Measurements from ENCODE around the gene DESI2. TPM values are rescaled to one million over a fixed set of nuclear protein-coding genes. Genes with fewer than 3 reads are reported as not detected.

Gene DESI2
- total RNA-seq, 1 experiment from 2014 or later, result 44.6 TPM

- TF ChIP-seq SIN3A (IDR thresholded peaks at IDR 0.05; ENCODE audit: low read depth), result no peak
These were observed 49.4 kb upstream of the DESI2 start (continued) for GRCh38 chr1:244603498-244603897.

GRCh38 chr1:244605835-244606370 is 47.0 kb upstream of the DESI2 start:
- intact Hi-C loops (cut with micrococcal nuclease), result loop anchor here (2.0 kb wide), 1 partner anchor 439 kb away; no protein-coding TSS in a partner anchor
- no peak overlapping the region for H3K4me3 ChIP-seq (replicated peaks in 1 of 2; ENCODE audit: low read depth in 1 of 2, low read length in 2 of 2)
- H3K9me3 ChIP-seq (ENCODE audit: control insufficient read depth in 1 of 2, insufficient read depth in 1 of 2, low read depth in 1 of 2, low read length in 2 of 2), result no peaks in the 10 kb centered on the region
- H3K4me2 ChIP-seq (ENCODE audit: low read length), result no peak overlapping the region
- POLR2A ChIA-PET, result no interaction called here
- ATAC-seq (no peak), DNase-seq (ENCODE audit: low read depth, low spot score) (no peak)
- RAD21 ChIA-PET (ENCODE audit: low non-redundant PET in 1 of 2, low total read pairs in 2 of 2, uncharacterized antibody in 2 of 2, unreplicated experiment in 2 of 2), result no interaction called here
- CTCF ChIA-PET, result interaction anchor here (0.8 to 4.0 kb wide), 3 partner anchors 191 to 436 kb away, joined by 4 to 66 read pairs (median 27); no protein-coding TSS in a partner anchor
- 0 out of 4 replicates have a peak, but pooled peaks cover 0 to 6% of the 10 kb centered on the region in 2 experiments for H3K4me1 ChIP-seq (ENCODE audit: control insufficient read depth in 1 of 2, insufficient read depth in 2 of 2, low read length in 2 of 2)
- TF ChIP-seq RAD21 (IDR thresholded peaks at IDR 0.05; ENCODE audit: low read depth) (no peak), ZNF274 (IDR thresholded peaks at IDR 0.05; ENCODE audit: low read depth, low read length) (no peak), SP1 (IDR thresholded peaks at IDR 0.05; ENCODE audit: low read depth) (no peak), JUND (IDR thresholded peaks at IDR 0.05) (no peak), ZBTB33 (IDR thresholded peaks at IDR 0.05; ENCODE audit: extremely low read depth, insufficient replicate concordance, low read length) (no peak), EZH2phosphoT487 (IDR thresholded peaks at IDR 0.05; ENCODE audit: borderline replicate concordance) (no peak), SRF (IDR thresholded peaks at IDR 0.05; ENCODE audit: low read depth) (no peak), ELF1 (IDR thresholded peaks at IDR 0.05; ENCODE audit: borderline replicate concordance, low read depth) (no peak), SIN3A (IDR thresholded peaks at IDR 0.05; ENCODE audit: low read depth) (no peak), YY1 (IDR thresholded peaks at IDR 0.05; ENCODE audit: extremely low read depth, insufficient replicate concordance, low read depth, low read length) (no peak), CEBPB (IDR thresholded peaks at IDR 0.05; ENCODE audit: low read depth) (no peak), EGR1 (IDR thresholded peaks at IDR 0.05; ENCODE audit: low read depth) (no peak), REST (IDR thresholded peaks at IDR 0.05; ENCODE audit: low read depth) (no peak), FOSL1 (IDR thresholded peaks at IDR 0.05; ENCODE audit: low read depth) (no peak), CTCF (IDR thresholded peaks at IDR 0.05 in 2 of 3, conservative IDR thresholded peaks at IDR 0.05 in 1 of 3; ENCODE audit: borderline replicate concordance in 1 of 3, insufficient read depth in 1 of 3, low read depth in 2 of 3, low read length in 2 of 3) (no peak), TCF7L2 (IDR thresholded peaks at IDR 0.05; ENCODE audit: borderline replicate concordance, extremely low read depth, insufficient read depth, insufficient read length) (no peak)
- TF ChIP-seq, protein P1, sequence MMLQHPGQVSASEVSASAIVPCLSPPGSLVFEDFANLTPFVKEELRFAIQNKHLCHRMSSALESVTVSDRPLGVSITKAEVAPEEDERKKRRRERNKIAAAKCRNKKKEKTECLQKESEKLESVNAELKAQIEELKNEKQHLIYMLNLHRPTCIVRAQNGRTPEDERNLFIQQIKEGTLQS (IDR thresholded peaks at IDR 0.05), result no peak
- no peaks in the 10 kb centered on the region for H3K9me2 ChIP-seq (ENCODE audit: insufficient read depth)
- H2AFZ ChIP-seq (ENCODE audit: low read depth, low read length, poor library complexity, severe bottlenecking), result no peak overlapping the region
- H3K27ac ChIP-seq (ENCODE audit: low read depth, low read length), result no peak overlapping the region
- H3K36me3 ChIP-seq (ENCODE audit: control insufficient read depth in 1 of 2, insufficient read depth in 2 of 2, low read length in 2 of 2), result no peaks in the 10 kb centered on the region
- no peaks in the 10 kb centered on the region for H3K79me2 ChIP-seq (ENCODE audit: insufficient read depth, low read length)
- no TSS peak for BruUV-seq (replicated peaks)
- H3K9ac ChIP-seq (ENCODE audit: low read length), result no peak overlapping the region
- H4K20me1 ChIP-seq (ENCODE audit: insufficient read depth), result no peaks in the 10 kb centered on the region
- H3K27me3 ChIP-seq (ENCODE audit: insufficient read depth, low read length), result no peaks in the 10 kb centered on the region

Data from HCT116 (cell line).